Dermis microvascular lymphatic vessel endothelial cell (primary cell): ENCODE data around the gene BAD. TPM values are rescaled to one million over a fixed set of nuclear protein-coding genes. Genes with fewer than 3 reads are reported as not detected.

Source experiments
- total RNA-seq: library from RNA; depleted of rRNA; stranded (reverse); fragments of >200 nt; gene quantifications from 2 replicates; pipeline ENCODE4 v1.2.1, GENCODE V29; 2014

The BAD gene
- total RNA-seq, 1 donor from 2014 or later, result 65.7 TPM

Other genes with a start within 250 kb of the BAD start
- gene FLRT1, start 248.7 kb downstream of the BAD start, total RNA-seq, result not detected in 2 replicates
- gene MACROD1, start 118.6 kb downstream of the BAD start, total RNA-seq, result 23.1 and 25.4 TPM in 2 replicates
- 117 and 122 TPM in 2 replicates for gene STIP1, start 98.5 kb downstream of the BAD start, total RNA-seq
- gene FERMT3, start 77.9 kb downstream of the BAD start, total RNA-seq, result 5.4 and 15.7 TPM in 2 replicates
- gene TRPT1, start 58.5 kb downstream of the BAD start, total RNA-seq, result 19.3 and 27.6 TPM in 2 replicates
- 26.4 and 31.1 TPM in 2 replicates for gene NUDT22, start 58.4 kb downstream of the BAD start, total RNA-seq
- gene DNAJC4, start 54.1 kb downstream of the BAD start, total RNA-seq, result 7.8 and 20.1 TPM in 2 replicates
- 7.7 and 22.4 TPM in 2 replicates for gene VEGFB, start 50.1 kb downstream of the BAD start, total RNA-seq
- 51.3 and 69.7 TPM in 2 replicates for gene FKBP2, start 43.6 kb downstream of the BAD start, total RNA-seq
- 130 and 156 TPM in 2 replicates for gene PPP1R14B, start 37.7 kb downstream of the BAD start, total RNA-seq
- gene PLCB3, start 33.1 kb downstream of the BAD start, total RNA-seq, result 16.3 and 17.3 TPM in 2 replicates
- 6.2 and 9.5 TPM in 2 replicates for gene GPR137, start 1.2 kb upstream of the BAD start, total RNA-seq
- not detected in 2 replicates for gene KCNK4, start 6.6 kb upstream of the BAD start, total RNA-seq
- 0.25 TPM in 1 of 2 replicates, not detected in the other for gene CATSPERZ, start 15.7 kb upstream of the BAD start, total RNA-seq
- gene ESRRA, start 20.9 kb upstream of the BAD start, total RNA-seq, result 42.0 and 56.0 TPM in 2 replicates
- gene TRMT112, start 32.9 kb upstream of the BAD start, total RNA-seq, result 168 and 222 TPM in 2 replicates
- 217 and 224 TPM in 2 replicates for gene PRDX5, start 33.5 kb upstream of the BAD start, total RNA-seq
- 1.5 and 1.8 TPM in 2 replicates for gene CCDC88B, start 55.5 kb upstream of the BAD start, total RNA-seq
- gene RPS6KA4, start 74.5 kb upstream of the BAD start, total RNA-seq, result 29.4 and 35.8 TPM in 2 replicates